Stimulated activated CD8-positive, alpha-beta memory T cell treated with anti-CD3 and anti-CD28 coated beads, Interleukin-15, amount 100 ng/mL, for 4 hours (primary cell): ENCODE results near the gene MCL1.
"Not testable (repeated sequence)": the region's sequence is repeated elsewhere in the genome, so short reads cannot be mapped to it uniquely, and the experiment has no call there.

ENCODE experiments used
- DNase-seq, 2 donors: peaks; one replicate each; pipeline ENCODE4 v3.0.0-alpha.2; 2020; ENCODE audit warnings: low read depth in 2 of 2

Gene MCL1

GRCh38 chr1:150572918-150573647 is 6.3 kb downstream of the MCL1 start:
- DNase-seq = no peak

GRCh38 chr1:150568594-150568966 is 10.8 kb downstream of the MCL1 start:
- DNase-seq = no peak

- DNase-seq = no peak
Observed at GRCh38 chr1:150567717-150568593, 11.5 kb downstream of the MCL1 start.

- peak in 1 of 2 donors; percentile 41 for DNase-seq
Observed at GRCh38 chr1:150567341-150567716, 12.1 kb downstream of the MCL1 start.

- DNase-seq = no peak
Observed at GRCh38 chr1:150566589-150567340, 12.6 kb downstream of the MCL1 start.

- not testable (repeated sequence) for DNase-seq
Observed at GRCh38 chr1:150565240-150565991, 14.0 kb downstream of the MCL1 start.

- DNase-seq = no peak
Observed at GRCh38 chr1:150564051-150564991, 15.1 kb downstream of the MCL1 start.

- no peak for DNase-seq
Observed at GRCh38 chr1:150563340-150564038, 15.9 kb downstream of the MCL1 start.

- DNase-seq = peak in 1 of 2 donors; percentile 59
Observed at GRCh38 chr1:150562446-150563339, 16.7 kb downstream of the MCL1 start.

- peak; percentile 75 to 83 for DNase-seq
Observed at GRCh38 chr1:150561974-150562445, 17.4 kb downstream of the MCL1 start.

- no peak for DNase-seq
Observed at GRCh38 chr1:150561254-150561973, 18.0 kb downstream of the MCL1 start.

GRCh38 chr1:150560576-150561253 is 18.7 kb downstream of the MCL1 start:
- peak; percentile 61 to 69 for DNase-seq

GRCh38 chr1:150560011-150560438 is 19.4 kb downstream of the MCL1 start:
- DNase-seq = no peak

- no peak for DNase-seq
Observed at GRCh38 chr1:150559656-150560010, 19.8 kb downstream of the MCL1 start.

- no peak for DNase-seq
Observed at GRCh38 chr1:150558761-150559655, 20.4 kb downstream of the MCL1 start.

- no peak for DNase-seq
Observed at GRCh38 chr1:150558303-150558704, 21.1 kb downstream of the MCL1 start.
